Rectal smooth muscle tissue (tissue), 1 donor: ENCODE measurements around the gene UMAD1.

Experiments used
- H3K27ac ChIP-seq: one replicate; pipeline ENCODE4 v1.7.0; 2013; ENCODE audit warnings: low read depth, low read length, inconsistent platforms
- H3K27me3 ChIP-seq: one replicate; pipeline ENCODE4 v1.7.0; 2013; ENCODE audit warnings: low read length; ENCODE audit not compliant: control insufficient read depth, insufficient read depth
- H3K36me3 ChIP-seq: one replicate; pipeline ENCODE4 v1.7.0; 2013; ENCODE audit warnings: low read length; ENCODE audit not compliant: control insufficient read depth, insufficient read depth
- H3K4me1 ChIP-seq: one replicate; pipeline ENCODE4 v1.7.0; 2013; ENCODE audit warnings: low read length; ENCODE audit not compliant: control insufficient read depth, insufficient read depth
- H3K4me3 ChIP-seq: one replicate; pipeline ENCODE4 v1.7.0; 2013; ENCODE audit warnings: low read length
- H3K9ac ChIP-seq: one replicate; pipeline ENCODE4 v1.7.0; 2013; ENCODE audit warnings: low read length

Gene UMAD1

DNA sequence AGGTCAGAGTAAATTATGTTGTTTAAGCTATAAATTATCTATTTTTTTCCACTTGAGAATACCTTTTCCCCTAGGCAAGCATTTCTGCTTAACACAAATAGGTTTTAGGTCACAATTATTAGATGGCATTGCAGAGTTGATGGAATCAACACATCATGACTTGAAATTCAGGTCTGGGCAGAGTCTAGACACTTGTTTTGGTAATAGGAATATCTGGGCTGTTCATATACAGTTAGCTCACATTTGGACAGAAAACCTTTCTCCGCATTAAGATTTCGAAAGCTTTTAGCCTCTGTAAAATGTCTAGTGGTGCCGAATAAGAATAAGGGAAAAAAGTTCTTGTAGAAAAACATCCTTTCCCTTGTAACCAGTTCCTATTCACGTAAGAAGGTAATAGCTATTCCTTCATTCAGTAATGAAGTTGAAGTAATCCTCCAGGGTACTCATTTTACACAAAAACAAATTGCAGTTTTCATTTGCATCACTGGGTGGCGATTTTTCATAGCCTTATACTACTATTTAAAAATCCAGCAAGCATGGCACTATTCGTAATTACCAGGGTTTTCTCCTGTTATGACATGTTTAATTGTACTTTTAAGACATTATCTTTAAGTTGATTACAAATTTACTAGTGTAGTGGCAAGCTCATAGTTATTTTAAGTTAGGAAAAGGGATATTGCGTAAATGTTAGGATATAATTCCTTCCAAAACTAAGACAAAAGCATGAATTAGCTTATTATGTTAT, 40.8 kb downstream of the UMAD1 start:
- Histone ChIP-seq H3K27ac (no peak overlapping the region), H3K4me3 (no peak overlapping the region), H3K36me3 (no peaks in the 10 kb centered on the region), H3K9ac (no peak overlapping the region), H3K27me3 (no peaks in the 10 kb centered on the region), H3K4me1 (peaks cover 8% of the 10 kb centered on the region)

DNA sequence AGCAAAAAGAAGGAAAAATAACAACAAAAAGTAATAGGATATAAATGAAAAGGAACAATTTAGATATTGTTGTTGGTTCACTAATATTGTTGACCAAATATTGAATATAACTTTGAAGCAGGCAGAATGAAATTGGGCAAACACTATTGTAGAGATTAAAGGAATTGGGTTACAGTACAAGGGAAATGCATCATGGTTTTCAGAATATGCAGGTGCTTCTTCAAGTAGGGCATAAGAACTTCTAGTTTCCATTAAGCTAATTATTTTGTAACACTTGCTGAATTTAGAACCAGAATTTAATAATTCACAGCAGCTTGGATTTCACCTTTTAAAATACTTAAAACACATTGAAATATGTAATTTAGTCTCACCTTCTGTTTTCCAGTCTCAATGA, 41.4 kb downstream of the UMAD1 start:
- no peak overlapping the region for H3K9ac ChIP-seq
- peaks cover 8% of the 10 kb centered on the region for H3K4me1 ChIP-seq
- no peaks in the 10 kb centered on the region for H3K27me3 ChIP-seq
- no peak overlapping the region for H3K4me3 ChIP-seq
- no peaks in the 10 kb centered on the region for H3K36me3 ChIP-seq
- no peak overlapping the region for H3K27ac ChIP-seq

DNA sequence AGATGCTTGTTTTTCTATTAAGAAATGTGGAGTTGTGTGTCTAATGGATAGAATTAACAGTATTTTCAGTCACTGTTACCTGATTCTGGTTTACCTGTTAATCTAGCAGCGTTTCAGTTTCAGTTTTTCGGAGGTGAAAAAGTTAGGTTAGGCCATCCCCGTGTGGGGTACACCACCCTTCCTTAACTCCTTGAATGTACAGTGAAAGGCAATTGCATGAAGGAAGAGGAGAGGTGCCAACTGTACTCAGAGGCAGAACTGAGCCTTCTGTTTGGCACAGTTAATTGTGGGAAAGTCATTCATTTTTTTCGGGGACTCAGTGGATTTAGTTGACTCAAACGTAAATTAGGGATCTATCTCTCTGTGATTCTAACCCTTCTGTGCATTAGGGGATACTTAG, 42.3 kb downstream of the UMAD1 start:
- H3K4me1 ChIP-seq: peaks cover 8% of the 10 kb centered on the region
- H3K27ac ChIP-seq: no peak overlapping the region
- H3K4me3 ChIP-seq: no peak overlapping the region
- H3K27me3 ChIP-seq: no peaks in the 10 kb centered on the region
- no peaks in the 10 kb centered on the region for H3K36me3 ChIP-seq
- H3K9ac ChIP-seq: no peak overlapping the region

DNA sequence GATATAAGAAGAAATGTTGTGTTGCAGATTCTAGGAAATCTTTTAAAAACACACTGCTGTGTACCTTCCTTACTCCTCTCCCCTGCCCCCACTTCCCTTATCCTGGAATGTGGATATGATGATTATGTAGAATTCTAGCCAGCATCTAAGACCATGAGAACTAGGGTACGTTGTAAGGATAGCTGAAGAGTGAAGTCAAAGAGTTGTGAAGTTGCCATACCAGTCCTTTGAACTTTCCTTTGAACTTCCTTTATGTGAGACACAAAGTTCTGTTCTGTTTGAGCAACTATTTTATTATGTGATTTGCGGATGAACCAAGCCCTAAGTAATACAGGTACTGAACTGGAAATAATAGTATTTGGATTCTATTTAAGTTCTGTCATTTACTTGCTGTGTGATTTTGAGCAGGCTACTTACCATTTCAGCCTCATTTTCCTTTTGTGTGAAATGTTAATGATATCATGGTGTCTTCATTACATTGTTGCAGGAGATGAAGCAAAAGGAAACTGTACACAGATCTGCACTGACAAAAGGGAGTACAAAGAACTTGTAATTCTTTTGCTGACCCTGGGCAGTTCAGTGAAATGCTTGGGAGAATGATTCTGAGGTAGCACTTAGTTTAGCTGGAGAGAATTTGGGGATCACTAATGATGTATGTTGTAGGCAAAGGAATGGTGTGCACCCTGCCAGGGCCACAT, 46.4 kb downstream of the UMAD1 start:
- Histone ChIP-seq H3K27me3 (no peaks in the 10 kb centered on the region), H3K4me1 (no peaks in the 10 kb centered on the region), H3K36me3 (no peaks in the 10 kb centered on the region), H3K27ac (no peak overlapping the region), H3K9ac (no peak overlapping the region), H3K4me3 (no peak overlapping the region)

DNA sequence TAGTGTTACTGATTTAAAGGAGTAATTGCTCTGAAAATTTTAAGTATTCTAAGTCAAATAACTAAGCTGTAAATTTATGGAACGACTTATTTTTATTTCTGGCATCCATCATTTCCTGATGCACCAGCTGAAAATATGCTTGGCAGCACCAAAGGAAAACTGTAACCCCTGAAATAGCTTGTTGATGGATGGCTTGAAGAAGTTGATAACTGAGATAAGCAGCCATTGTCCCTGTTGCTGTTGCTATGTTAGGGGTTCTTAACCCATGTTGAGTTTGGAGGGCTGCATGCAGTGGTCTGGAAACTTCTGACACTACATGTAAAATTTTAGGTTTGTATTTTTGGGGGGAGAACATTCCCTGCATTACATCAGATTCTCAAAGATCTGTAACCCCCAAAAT, 47.2 kb downstream of the UMAD1 start:
- Histone ChIP-seq H3K9ac (no peak overlapping the region), H3K27me3 (no peaks in the 10 kb centered on the region), H3K36me3 (no peaks in the 10 kb centered on the region), H3K4me3 (no peak overlapping the region), H3K4me1 (no peaks in the 10 kb centered on the region), H3K27ac (no peak overlapping the region)

DNA sequence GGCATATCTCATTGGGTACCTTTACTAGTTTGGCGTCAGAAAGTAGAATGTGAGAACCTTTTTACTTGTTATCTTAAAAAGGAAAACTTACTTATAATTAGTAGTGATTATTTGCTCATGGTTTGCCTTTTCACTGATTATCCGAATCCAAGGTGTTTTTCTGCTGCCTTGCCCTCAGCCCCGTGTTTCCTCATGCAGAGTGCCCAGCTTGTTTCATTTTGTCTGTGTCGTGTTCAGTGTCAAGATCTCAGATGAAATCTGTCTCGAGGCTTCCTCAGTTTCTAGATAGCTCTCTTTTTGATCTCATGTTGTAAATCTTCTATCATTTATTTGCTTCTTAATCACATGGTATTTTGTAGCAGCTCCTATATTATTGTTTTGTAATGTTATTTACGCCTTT, 47.8 kb downstream of the UMAD1 start:
- no peak overlapping the region for H3K9ac ChIP-seq
- no peak overlapping the region for H3K27ac ChIP-seq
- H3K4me3 ChIP-seq: no peak overlapping the region

DNA sequence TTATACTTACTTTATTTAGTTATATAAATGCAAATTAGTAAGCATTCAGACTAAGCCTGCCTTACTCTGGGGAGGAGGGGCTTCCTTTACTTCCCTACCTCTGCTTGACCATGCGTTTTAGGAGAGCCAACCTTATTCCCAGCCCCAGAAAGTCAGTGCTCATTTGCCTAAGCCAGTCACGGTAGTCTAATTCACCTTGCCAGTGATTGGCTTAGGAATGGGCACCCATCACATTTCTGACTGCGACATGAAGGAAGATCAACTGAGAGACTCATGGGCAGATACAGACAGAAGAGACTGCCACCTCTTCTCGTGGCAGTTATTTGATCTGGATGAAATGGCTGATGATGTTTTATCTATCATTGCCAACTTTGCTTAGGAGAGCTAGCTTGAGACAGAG, 48.4 kb downstream of the UMAD1 start:
- Histone ChIP-seq H3K27me3 (no peaks in the 10 kb centered on the region), H3K9ac (no peak overlapping the region), H3K27ac (no peak overlapping the region), H3K36me3 (no peaks in the 10 kb centered on the region), H3K4me1 (no peaks in the 10 kb centered on the region), H3K4me3 (no peak overlapping the region)

More for the DNA sequence above, 47.8 kb downstream of the UMAD1 start:
- Histone ChIP-seq H3K4me1 (no peaks in the 10 kb centered on the region), H3K27me3 (no peaks in the 10 kb centered on the region), H3K36me3 (no peaks in the 10 kb centered on the region)

DNA sequence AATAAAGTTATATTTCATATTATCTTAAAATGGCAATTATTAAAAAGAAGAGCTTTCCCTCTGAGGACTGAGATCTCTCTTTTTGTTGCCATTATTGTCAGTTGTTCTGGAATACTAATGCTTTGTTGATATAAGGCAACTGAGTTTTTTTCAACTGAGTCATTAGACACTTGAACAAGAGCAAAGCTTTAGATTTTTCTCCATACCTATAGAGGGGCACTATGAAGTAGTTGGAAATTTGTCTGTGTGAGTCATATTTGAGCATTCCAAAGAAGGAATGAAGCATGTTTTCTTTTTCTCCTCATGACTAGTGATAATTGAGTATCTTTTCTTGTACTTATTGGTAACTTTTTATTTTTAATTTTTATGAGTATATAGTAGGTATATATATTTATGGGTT, 53.3 kb downstream of the UMAD1 start:
- Histone ChIP-seq H3K27ac (no peak overlapping the region), H3K4me3 (no peak overlapping the region), H3K9ac (no peak overlapping the region), H3K36me3 (no peaks in the 10 kb centered on the region), H3K4me1 (peaks cover 12% of the 10 kb centered on the region), H3K27me3 (no peaks in the 10 kb centered on the region)

DNA sequence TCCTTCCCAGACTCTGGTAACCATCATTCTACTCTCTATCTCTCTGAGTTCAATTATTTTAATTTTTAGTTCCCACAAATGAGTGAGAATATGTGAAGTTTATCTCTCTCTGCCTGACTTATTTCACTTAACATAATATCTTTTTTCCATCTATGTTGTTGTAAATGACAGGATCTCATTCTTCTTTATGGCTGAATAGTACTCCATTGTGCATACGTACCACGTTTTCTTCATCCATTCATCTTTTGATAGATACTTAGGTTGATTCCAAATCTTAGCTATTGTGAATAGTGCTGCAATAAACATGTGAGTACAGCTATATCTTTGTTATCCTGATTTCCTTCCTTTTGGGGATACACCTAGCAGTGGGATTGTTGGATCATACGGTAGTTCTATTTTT, 54.0 kb downstream of the UMAD1 start:
- H3K4me3 ChIP-seq: no peak overlapping the region
- H3K9ac ChIP-seq: no peak overlapping the region
- peaks cover 12% of the 10 kb centered on the region for H3K4me1 ChIP-seq
- H3K36me3 ChIP-seq: no peaks in the 10 kb centered on the region
- H3K27ac ChIP-seq: no peak overlapping the region
- no peaks in the 10 kb centered on the region for H3K27me3 ChIP-seq

DNA sequence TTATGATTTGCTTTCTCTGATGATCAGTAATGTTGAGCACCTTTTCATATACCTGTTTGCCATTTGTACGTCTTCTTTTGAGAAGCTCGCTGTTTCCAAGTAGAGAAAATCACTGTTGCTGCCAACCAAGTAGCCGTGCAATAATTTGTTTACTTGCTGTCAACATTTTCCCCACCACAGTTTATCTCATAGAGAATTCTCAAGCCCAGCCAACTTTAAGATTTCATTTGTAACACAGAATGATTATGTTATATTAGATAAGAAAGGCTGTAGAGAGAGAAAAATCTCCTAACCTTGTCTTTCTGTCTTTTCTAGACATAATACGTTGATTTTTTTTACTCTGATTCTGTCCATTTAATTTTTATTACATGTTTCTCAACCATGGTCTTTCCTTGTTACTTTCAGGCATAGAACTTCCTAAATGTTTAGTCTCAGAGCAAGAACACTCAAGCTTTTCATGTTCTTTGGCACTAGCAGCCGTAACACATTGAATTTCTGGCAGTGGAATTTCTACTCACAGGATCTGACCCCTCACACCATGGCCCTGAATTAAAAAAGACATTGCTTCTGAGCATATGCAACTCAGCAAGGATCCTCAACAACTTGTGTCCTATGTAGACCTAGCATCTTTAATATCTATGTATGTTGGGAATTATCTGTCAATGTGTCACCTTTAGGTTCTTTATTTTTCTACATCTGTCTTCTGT, 54.7 kb downstream of the UMAD1 start:
- H3K27ac ChIP-seq: no peak overlapping the region
- H3K4me3 ChIP-seq: no peak overlapping the region

DNA sequence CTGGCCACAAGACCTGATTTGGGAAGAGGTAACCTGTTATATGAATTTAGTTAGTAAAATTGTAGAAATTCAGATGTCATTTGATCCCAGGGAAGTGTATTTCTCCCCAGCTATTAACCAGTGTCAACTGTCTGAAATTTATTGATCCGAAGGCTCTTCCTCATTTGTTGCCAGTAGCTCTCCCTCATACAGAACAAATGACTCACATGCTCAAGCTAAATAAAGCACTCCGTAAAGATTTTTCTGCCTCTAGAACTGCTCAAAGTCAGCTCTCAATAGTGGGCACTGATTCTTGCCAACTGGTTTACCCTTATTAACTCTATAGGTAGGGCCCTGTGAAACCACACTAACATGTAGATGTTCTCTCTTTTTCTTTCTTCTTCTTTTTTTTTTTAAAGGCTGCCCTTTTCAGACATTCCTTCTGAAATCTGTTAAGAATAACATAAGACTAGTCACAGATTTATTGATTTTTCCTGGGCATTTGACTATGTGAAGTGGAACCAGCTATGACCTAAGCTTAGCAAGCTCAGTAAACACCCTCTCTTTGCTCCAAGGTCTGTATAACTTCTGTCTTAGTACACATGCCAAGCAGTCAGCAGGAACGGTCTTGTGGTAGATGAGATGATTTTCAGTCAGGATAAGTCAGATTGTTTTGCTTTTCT, 56.0 kb downstream of the UMAD1 start:
- Histone ChIP-seq H3K27me3 (no peaks in the 10 kb centered on the region), H3K4me3 (no peak overlapping the region), H3K27ac (peak overlapping the region; percentile 43), H3K36me3 (no peaks in the 10 kb centered on the region), H3K9ac (no peak overlapping the region), H3K4me1 (peaks cover 12% of the 10 kb centered on the region)

More for the DNA sequence above, 54.7 kb downstream of the UMAD1 start:
- Histone ChIP-seq H3K4me1 (peaks cover 12% of the 10 kb centered on the region), H3K9ac (no peak overlapping the region), H3K27me3 (no peaks in the 10 kb centered on the region), H3K36me3 (no peaks in the 10 kb centered on the region)

DNA sequence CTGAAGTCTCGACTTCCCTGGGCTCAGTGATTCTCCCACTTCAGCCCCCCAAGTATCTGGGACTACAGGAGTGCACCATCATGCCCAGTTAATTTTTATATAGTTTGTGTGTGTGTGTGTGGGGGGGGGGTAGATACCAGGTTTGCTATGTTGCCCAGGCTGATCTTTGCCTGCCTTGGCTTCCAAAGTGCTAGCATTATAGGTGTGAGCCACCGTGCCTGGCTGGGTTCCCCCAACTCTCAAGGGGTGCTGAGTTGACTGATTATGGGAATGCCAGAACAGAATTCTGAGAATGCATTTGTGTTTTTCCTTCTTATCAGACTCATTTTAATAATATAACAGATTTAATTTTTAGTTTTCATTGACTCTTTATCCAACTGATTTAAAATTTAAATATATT, 58.4 kb downstream of the UMAD1 start:
- no peak overlapping the region for H3K27ac ChIP-seq
- H3K27me3 ChIP-seq: no peaks in the 10 kb centered on the region
- no peak overlapping the region for H3K4me3 ChIP-seq
- H3K36me3 ChIP-seq: no peaks in the 10 kb centered on the region
- no peak overlapping the region for H3K9ac ChIP-seq
- H3K4me1 ChIP-seq: peaks cover 12% of the 10 kb centered on the region
